H9 (cell line): ENCODE measurements around the gene RNF103. TPM values are rescaled to one million over a fixed set of nuclear protein-coding genes. Genes with fewer than 3 reads are reported as not detected.

Source experiments
- DNase-seq: peaks from one replicate; pipeline ENCODE4 v3.0.0-alpha.2; 2017
- H2AFZ ChIP-seq: one replicate; pipeline ENCODE4 v1.6.1; 2013; ENCODE audit warnings: mild to moderate bottlenecking, low read length, control low read depth, moderate library complexity
- H2AK5ac ChIP-seq: 2 replicates; pipeline ENCODE4 v1.6.1; 2013; ENCODE audit warnings: low read length, control low read depth, mixed read lengths; ENCODE audit not compliant: insufficient read length
- H2BK120ac ChIP-seq: one replicate; pipeline ENCODE4 v1.6.1; 2013; ENCODE audit warnings: low read depth, mild to moderate bottlenecking, low read length, control low read depth, inconsistent platforms; ENCODE audit not compliant: poor library complexity, severe bottlenecking
- H2BK12ac ChIP-seq: 2 replicates; pipeline ENCODE4 v1.6.1; 2013; ENCODE audit warnings: low read length, control low read depth, mixed read lengths, low read depth; ENCODE audit not compliant: insufficient read length
- H2BK15ac ChIP-seq: 2 replicates; pipeline ENCODE4 v1.6.1; 2013; ENCODE audit warnings: low read depth, low read length, control low read depth
- H2BK20ac ChIP-seq: one replicate; pipeline ENCODE4 v1.6.1; 2013; ENCODE audit warnings: low read depth, mild to moderate bottlenecking, low read length, control low read depth, inconsistent platforms; ENCODE audit not compliant: poor library complexity, severe bottlenecking
- H2BK5ac ChIP-seq: 2 replicates; pipeline ENCODE4 v1.6.1; 2013; ENCODE audit warnings: low read length, control low read depth, mixed read lengths; ENCODE audit not compliant: insufficient read length
- H3K14ac ChIP-seq: 2 replicates; pipeline ENCODE4 v1.6.1; 2013; ENCODE audit warnings: low read length, control low read depth; ENCODE audit not compliant: insufficient read depth
- H3K18ac ChIP-seq: 2 replicates; pipeline ENCODE4 v1.6.1; 2013; ENCODE audit warnings: low read depth, mild to moderate bottlenecking, mixed read lengths, low read length, control low read depth; ENCODE audit not compliant: insufficient read length
- H3K23ac ChIP-seq: 2 replicates; pipeline ENCODE4 v1.6.1; 2013; ENCODE audit warnings: low read length, control low read depth, mixed read lengths, low read depth; ENCODE audit not compliant: insufficient read length
- H3K23me2 ChIP-seq: 2 replicates; pipeline ENCODE4 v1.6.1; 2013; ENCODE audit warnings: low read depth, mild to moderate bottlenecking, mixed read lengths, low read length, control low read depth; ENCODE audit not compliant: insufficient read length, poor library complexity, severe bottlenecking
- H3K27ac ChIP-seq: 2 replicates; pipeline ENCODE4 v1.5.1; 2013; ENCODE audit warnings: low read length, control low read depth, mixed read lengths, low read depth; ENCODE audit not compliant: insufficient read length
- H3K27me3 ChIP-seq: 2 replicates; pipeline ENCODE4 v1.6.1; 2013; ENCODE audit warnings: low read length, control low read depth, inconsistent platforms; ENCODE audit not compliant: insufficient read depth
- H3K4ac ChIP-seq: 2 replicates; pipeline ENCODE4 v1.6.1; 2013; ENCODE audit warnings: low read depth, mild to moderate bottlenecking, control low read depth, inconsistent platforms, low read length, moderate library complexity
- H3K4me1 ChIP-seq: 2 replicates; pipeline ENCODE4 v1.6.1; 2013; ENCODE audit warnings: low read length, control low read depth, inconsistent platforms; ENCODE audit not compliant: insufficient read depth
- H3K4me2 ChIP-seq: 2 replicates; pipeline ENCODE4 v1.6.1; 2013; ENCODE audit warnings: low read length, control low read depth, mixed read lengths; ENCODE audit not compliant: insufficient read length, insufficient read depth
- H3K56ac ChIP-seq: 2 replicates; pipeline ENCODE4 v1.6.1; 2013; ENCODE audit warnings: low read depth, mild to moderate bottlenecking, mixed read lengths, low read length, control low read depth; ENCODE audit not compliant: insufficient read length
- H3K79me1 ChIP-seq: 2 replicates; pipeline ENCODE4 v1.6.1; 2013; ENCODE audit warnings: low read depth, mild to moderate bottlenecking, moderate library complexity, low read length, control low read depth, inconsistent platforms; ENCODE audit not compliant: insufficient read depth, poor library complexity, severe bottlenecking
- H3K79me2 ChIP-seq: 2 replicates; pipeline ENCODE4 v1.6.1; 2013; ENCODE audit warnings: low read length, control low read depth, inconsistent platforms; ENCODE audit not compliant: insufficient read depth
- H3K9ac ChIP-seq: 2 replicates; pipeline ENCODE4 v1.6.1; 2013; ENCODE audit warnings: low read length, control low read depth, mixed read lengths; ENCODE audit not compliant: insufficient read length; ENCODE audit errors: extremely low read depth
- H3K9me3 ChIP-seq: one replicate; pipeline ENCODE4 v1.6.1; 2013; ENCODE audit warnings: low read depth, low read length, inconsistent platforms; ENCODE audit not compliant: control insufficient read depth
- H3T11ph ChIP-seq: one replicate; pipeline ENCODE4 v1.6.1; 2013; ENCODE audit warnings: mild to moderate bottlenecking, low read length, control low read depth, inconsistent platforms
- H4K20me1 ChIP-seq: one replicate; pipeline ENCODE4 v1.6.1; 2013; ENCODE audit not compliant: control insufficient read depth, insufficient read length, insufficient read depth
- H4K5ac ChIP-seq: 2 replicates; pipeline ENCODE4 v1.6.1; 2013; ENCODE audit warnings: low read depth, mild to moderate bottlenecking, mixed read lengths, low read length, control low read depth; ENCODE audit not compliant: insufficient read length
- H4K8ac ChIP-seq: replicated peaks from 2 replicates; pipeline ENCODE4 v1.6.1; 2013; ENCODE audit warnings: low read length, control low read depth, mixed read lengths, low read depth; ENCODE audit not compliant: insufficient read length
- H4K91ac ChIP-seq: 2 replicates; pipeline ENCODE4 v1.6.1; 2013; ENCODE audit warnings: low read depth, mild to moderate bottlenecking, moderate library complexity, mixed read lengths, low read length, control low read depth; ENCODE audit not compliant: insufficient read length
- H3K27ac Mint-ChIP-seq, 3 experiments: 2 replicates in 2 of 3; 3 replicates in 1 of 3; pipeline ENCODE4 v1.8.0; 2020 to 2021; ENCODE audit warnings: mixed read lengths in 3 of 3, mild to moderate bottlenecking in 1 of 3, moderate library complexity in 1 of 3
- H3K27me3 Mint-ChIP-seq: 2 replicates; pipeline ENCODE4 v1.8.0; 2021; ENCODE audit warnings: low read depth, mild to moderate bottlenecking, moderate library complexity, mixed read lengths
- H3K36me3 Mint-ChIP-seq, 3 experiments: 2 replicates in 2 of 3; 3 replicates in 1 of 3; pipeline ENCODE4 v1.8.0; 2020 to 2021; ENCODE audit warnings: low read depth in 3 of 3, mixed read lengths in 3 of 3; ENCODE audit not compliant: insufficient read depth in 1 of 3
- H3K4me1 Mint-ChIP-seq, 2 experiments: 2 replicates each; pipeline ENCODE4 v1.8.0; 2020; ENCODE audit warnings: mixed read lengths in 2 of 2
- H3K4me3 Mint-ChIP-seq, 2 experiments: 2 replicates in 1 of 2; 3 replicates in 1 of 2; pipeline ENCODE4 v1.8.0; 2020 to 2021; ENCODE audit warnings: mild to moderate bottlenecking in 2 of 2, mixed read lengths in 2 of 2, moderate library complexity in 1 of 2
- H3K9me3 Mint-ChIP-seq, 2 experiments: 2 replicates in 1 of 2; 3 replicates in 1 of 2; pipeline ENCODE4 v1.8.0; 2020; ENCODE audit warnings: mild to moderate bottlenecking in 2 of 2, mixed read lengths in 2 of 2, moderate library complexity in 1 of 2
- CTCF ChIP-seq: fragments of 200-600 bp; sonication (generic); conservative IDR thresholded peaks from 3 replicates; pipeline ENCODE4 v1.8.0; 2021; ENCODE audit warnings: antibody characterized with exemption, mild to moderate bottlenecking
- WGBS: extraction: QIAGEN DNeasy Blood & Tissue Kit; methylation state at CpG from one replicate; pipeline ENCODE4 v1.1.7; 2013; ENCODE audit warnings: missing lambda C conversion rate, low lambda C conversion rate, mixed read lengths; ENCODE audit not compliant: insufficient read length; ENCODE audit errors: extremely low coverage; 5-methylcytosine and 5-hydroxymethylcytosine counted together
- long read RNA-seq: library from polyadenylated mRNA; unstranded; transcript quantifications from one replicate; pipeline ENCODE4 v2.0.0, GENCODE V29; 2020
- total RNA-seq: library from RNA; stranded (reverse); gene quantifications from 2 replicates; pipeline ENCODE4 v1.2.1, GENCODE V29; 2021

RNF103 gene
- total RNA-seq = 6.8 and 7.1 TPM in 2 replicates
- long read RNA-seq, transcript RNF103-201 (4 exons, 3,477 nt) = major isoform, 11 of 18 reads
- long read RNA-seq, partial matches to known transcripts = 1 of 18 reads
- long read RNA-seq, other reads (novel, unspliced or antisense) = 6 of 18 reads

GRCh38 chr2:86623494-86624266 is at the start of gene RNF103:
Gene RNF103, minus strand, starts transcription at chr2:86623865. Its CDS starts 979 bp downstream, at chr2:86622886.
- Histone ChIP-seq H3K4me2 (peak within 1 kb of the TSS; percentile 82), H3K79me1 (no peaks in the 10 kb centered on the region), H4K20me1 (peaks cover 3% of the 10 kb centered on the region), H3K23ac (no peak within 1 kb of the TSS), H3K27ac (no peak within 1 kb of the TSS), H3K4me1 (no peaks in the 10 kb centered on the region), H3T11ph (no peak within 1 kb of the TSS), H3K23me2 (peaks cover 6% of the 10 kb centered on the region), H3K4ac (no peak within 1 kb of the TSS), H2BK120ac (no peak within 1 kb of the TSS), H4K5ac (no peak within 1 kb of the TSS), H3K79me2 (no peaks in the 10 kb centered on the region), H3K27me3 (no peaks in the 10 kb centered on the region), H3K14ac (peak within 1 kb of the TSS; percentile 88), H3K18ac (peak within 1 kb of the TSS; percentile 89), H2BK12ac (no peak within 1 kb of the TSS), H4K91ac (no peak within 1 kb of the TSS), H4K8ac (no peak within 1 kb of the TSS), H3K56ac (no peak within 1 kb of the TSS), H2BK5ac (no peak within 1 kb of the TSS), H2AK5ac (no peak within 1 kb of the TSS), H3K9me3 (no peaks in the 10 kb centered on the region), H2BK15ac (no peak within 1 kb of the TSS), H3K9ac (peak within 1 kb of the TSS; percentile 73), H2AFZ (no peak within 1 kb of the TSS), H2BK20ac (no peak within 1 kb of the TSS)
- no CpG with 5 or more reads among the region's 77 CpGs for WGBS
- Mint-ChIP-seq H3K27me3 (peaks cover 12% of the 10 kb centered on the region), H3K9me3 (no peaks in the 10 kb centered on the region), H3K4me3 (peak within 1 kb of the TSS; percentile 88 to 95), H3K36me3 (peaks cover 0 to 10% (median 7%) of the 10 kb centered on the region in 3 experiments; a peak in 6 of 7 replicates), H3K27ac (peak within 1 kb of the TSS; percentile 65 to 95 (median 81); a peak in 6 of 7 replicates), H3K4me1 (peaks cover 15 to 23% of the 10 kb centered on the region in 2 experiments)
- peak; percentile 93 for DNase-seq
- TF ChIP-seq CTCF = no peak
